GM23338 (cell line): ENCODE results near the gene RAD23A. TPM values are rescaled to one million over a fixed set of nuclear protein-coding genes. Genes with fewer than 3 reads are reported as not detected.

Experiments used
- ATAC-seq: fragments of 200-7000 bp; cut with Tn5 transposase; 3 replicates; pipeline ENCODE4 v1.9.1; 2020
- DNase-seq: peaks from one replicate; pipeline ENCODE4 v3.0.0-alpha.2; 2015; ENCODE audit warnings: low spot score
- H2AFZ ChIP-seq: fragments of 200-600 bp; sonication (generic); 2 replicates; pipeline ENCODE4 v1.8.0; 2016; ENCODE audit warnings: antibody characterized with exemption, mild to moderate bottlenecking, moderate library complexity
- H3F3A ChIP-seq: fragments of 200-600 bp; sonication (generic); replicated peaks from 2 replicates; pipeline ENCODE4 v1.8.0; 2017; ENCODE audit warnings: antibody characterized with exemption, mixed run types, low read depth
- H3K27ac ChIP-seq: fragments of 200-600 bp; sonication (generic); 2 replicates; pipeline ENCODE4 v1.6.1; 2016; ENCODE audit warnings: low read depth
- H3K27me3 ChIP-seq: fragments of 200-600 bp; sonication (generic); 2 replicates; pipeline ENCODE4 v1.8.0; 2016; ENCODE audit warnings: mild to moderate bottlenecking, mixed run types, moderate library complexity; ENCODE audit not compliant: insufficient read depth
- H3K36me3 ChIP-seq: fragments of 200-600 bp; sonication (generic); 2 replicates; pipeline ENCODE4 v1.8.0; 2016; ENCODE audit warnings: mild to moderate bottlenecking; ENCODE audit not compliant: insufficient read depth
- H3K4me1 ChIP-seq: fragments of 200-600 bp; sonication (generic); 2 replicates; pipeline ENCODE4 v1.8.0; 2016; ENCODE audit warnings: mild to moderate bottlenecking, moderate library complexity; ENCODE audit not compliant: insufficient read depth
- H3K4me2 ChIP-seq: fragments of 200-600 bp; sonication (generic); 2 replicates; pipeline ENCODE4 v1.7.1; 2017; ENCODE audit warnings: mixed run types
- H3K4me3 ChIP-seq: fragments of 200-600 bp; sonication (generic); 2 replicates; pipeline ENCODE4 v1.6.1; 2016; ENCODE audit warnings: mixed run types
- H3K79me2 ChIP-seq: fragments of 200-600 bp; sonication (generic); replicated peaks from 2 replicates; pipeline ENCODE4 v1.8.0; 2017; ENCODE audit warnings: mild to moderate bottlenecking; ENCODE audit not compliant: insufficient read depth
- H3K9me2 ChIP-seq: fragments of 200-600 bp; sonication (generic); 2 replicates; pipeline ENCODE4 v1.8.0; 2017; ENCODE audit not compliant: insufficient read depth
- H4K20me1 ChIP-seq: fragments of 200-600 bp; sonication (generic); replicated peaks from 2 replicates; pipeline ENCODE4 v1.8.0; 2017; ENCODE audit warnings: mild to moderate bottlenecking; ENCODE audit not compliant: insufficient read depth
- H3K27ac Mint-ChIP-seq: 2 replicates; pipeline ENCODE4 v1.8.0; 2020; ENCODE audit warnings: inconsistent platforms, mild to moderate bottlenecking, moderate library complexity, mixed read lengths
- H3K27me3 Mint-ChIP-seq: 3 replicates; pipeline ENCODE4 v1.8.0; 2022; ENCODE audit warnings: low read depth, mild to moderate bottlenecking, moderate library complexity, mixed read lengths, inconsistent platforms; ENCODE audit not compliant: insufficient read depth, poor library complexity
- H3K36me3 Mint-ChIP-seq: 3 replicates; pipeline ENCODE4 v1.8.0; 2021; ENCODE audit warnings: low read depth, mild to moderate bottlenecking, inconsistent platforms, moderate library complexity, mixed read lengths
- H3K4me1 Mint-ChIP-seq: 3 replicates; pipeline ENCODE4 v1.8.0; 2020; ENCODE audit warnings: mild to moderate bottlenecking, inconsistent platforms, mixed read lengths
- H3K4me3 Mint-ChIP-seq: 3 replicates; pipeline ENCODE4 v1.8.0; 2021; ENCODE audit warnings: moderate library complexity, mild to moderate bottlenecking, inconsistent platforms, mixed read lengths
- H3K9me3 Mint-ChIP-seq: 3 replicates; pipeline ENCODE4 v1.8.0; 2020; ENCODE audit warnings: moderate library complexity, mild to moderate bottlenecking, inconsistent platforms, mixed read lengths
- CREB1 ChIP-seq: fragments of 250-450 bp; sonication (Bioruptor Pico); IDR thresholded peaks from 2 replicates; pipeline ENCODE4 v1.5.0; 2020; ENCODE audit warnings: low read depth, mild to moderate bottlenecking, moderate library complexity
- EZH2 ChIP-seq: fragments of 200-600 bp; sonication (generic); IDR thresholded peaks from one replicate; pipeline ENCODE4 v1.8.0; 2017; ENCODE audit warnings: antibody characterized with exemption, mild to moderate bottlenecking, low read depth; ENCODE audit not compliant: unreplicated experiment
- NANOG ChIP-seq: IDR thresholded peaks from 2 replicates; pipeline ENCODE4 v1.6.1; 2016; ENCODE audit warnings: antibody characterized with exemption, borderline replicate concordance
- POLR2AphosphoS5 ChIP-seq: IDR thresholded peaks from 2 replicates; pipeline ENCODE4 v1.6.1; 2016; ENCODE audit warnings: antibody characterized with exemption, low read depth
- STAT1 ChIP-seq: IDR thresholded peaks from one replicate; pipeline ENCODE4 v1.6.1; 2016; ENCODE audit warnings: antibody characterized with exemption; ENCODE audit not compliant: unreplicated experiment
- polyA plus RNA-seq: library from polyadenylated mRNA; unstranded; fragments of >200 nt; fragmentation: Nextera tagmentation; extraction: Ambion mirVana; gene quantifications from 2 replicates; pipeline ENCODE4 v1.2.1, GENCODE V29; 2016
- total RNA-seq: library from RNA; depleted of rRNA; stranded (reverse); fragments of >200 nt; shearing (Covaris generic); gene quantifications from 2 replicates; pipeline ENCODE4 v1.2.3, GENCODE V29; 2014
- TF ChIP-seq, protein P1 (sequence below), 2 experiments: fragments of 200-600 bp in 1 of 2; sonication (generic) in 1 of 2; conservative IDR thresholded peaks; 2 replicates each; pipeline versions ENCODE4 v1.5.1 to v1.6.1; 2016 to 2017; ENCODE audit warnings: antibody characterized with exemption in 2 of 2, low read depth in 2 of 2, mild to moderate bottlenecking in 2 of 2, moderate library complexity in 1 of 2
- TF ChIP-seq, protein P2 (sequence below): fragments of 250-450 bp; sonication (Bioruptor Pico); IDR thresholded peaks from 2 replicates; pipeline ENCODE4 v1.5.0; 2020; ENCODE audit warnings: mild to moderate bottlenecking, moderate library complexity
- TF ChIP-seq, protein P3 (sequence below): IDR thresholded peaks from 2 replicates; pipeline ENCODE4 v1.6.1; 2016; ENCODE audit warnings: antibody characterized with exemption

The RAD23A gene
- total and polyA plus RNA-seq, 2 experiments from 2014 or later, result 69.7 to 127 TPM

DNA sequence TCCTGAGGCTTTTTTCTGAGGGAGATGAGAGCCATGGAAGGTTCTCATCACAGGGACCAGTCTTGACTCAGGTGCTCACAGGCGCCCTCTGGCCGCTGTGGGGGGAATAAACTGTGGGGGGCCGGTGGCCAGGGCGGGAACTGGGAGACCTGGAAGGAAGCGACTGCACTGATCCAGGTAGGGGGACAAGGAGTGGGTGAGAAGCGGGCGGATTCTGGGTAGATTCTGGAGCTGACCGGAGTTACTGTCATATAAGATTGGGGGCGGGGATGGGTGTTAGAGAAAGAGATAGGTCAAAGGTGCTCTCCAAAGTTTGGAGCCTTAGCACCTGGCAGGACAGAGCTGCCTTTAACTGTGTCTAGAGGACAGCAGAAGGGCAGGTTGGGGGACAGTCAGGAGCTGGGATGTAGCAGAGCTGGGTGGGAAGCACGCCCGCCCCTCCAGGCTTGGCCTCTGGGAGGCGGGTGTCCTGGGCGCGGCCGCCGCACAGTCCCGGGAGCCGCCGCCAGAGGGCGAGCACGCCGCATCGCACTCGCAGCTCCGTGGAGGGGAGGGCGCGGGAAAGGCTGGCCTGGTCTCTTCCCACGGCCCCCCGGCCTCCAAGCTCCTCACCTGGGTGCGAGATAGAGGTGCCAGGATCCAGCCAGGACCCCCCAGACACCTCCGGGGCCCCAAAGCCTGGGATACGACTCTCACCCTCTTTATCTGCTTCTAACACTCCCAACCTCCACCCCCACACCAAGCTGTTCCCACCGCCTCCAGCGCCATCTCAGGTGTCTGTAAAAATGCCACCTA lies 19.6 kb downstream of the RAD23A start:
- DNase-seq, result peak; percentile 88
- Histone ChIP-seq H3F3A (no peaks in the 10 kb centered on the region), H3K79me2 (no peaks in the 10 kb centered on the region), H3K4me2 (peak overlapping the region; percentile 88), H3K4me1 (no peaks in the 10 kb centered on the region; the same call in 1 of the 2 replicates), H3K36me3 (no peaks in the 10 kb centered on the region), H3K9me2 (no peaks in the 10 kb centered on the region), H3K27ac (peak overlapping the region; percentile 87), H3K4me3 (peak overlapping the region; percentile 60), H2AFZ (peak overlapping the region; percentile 90), H3K27me3 (no peaks in the 10 kb centered on the region), H4K20me1 (no peaks in the 10 kb centered on the region)
- H3K4me3 Mint-ChIP-seq, result peak overlapping the region; percentile 68
- peak; percentile 95 for ATAC-seq
- peaks cover 4% of the 10 kb centered on the region for H3K27me3 Mint-ChIP-seq
- TF ChIP-seq EZH2 (no peak), CREB1 (CRISPR knock-in tag) (0 out of 2 replicates have a peak, but pooled peaks have one; percentile 5), POLR2AphosphoS5 (no peak; the same call in 1 of the 2 replicates), NANOG (no peak), STAT1 (no peak)
- TF ChIP-seq, protein P1, sequence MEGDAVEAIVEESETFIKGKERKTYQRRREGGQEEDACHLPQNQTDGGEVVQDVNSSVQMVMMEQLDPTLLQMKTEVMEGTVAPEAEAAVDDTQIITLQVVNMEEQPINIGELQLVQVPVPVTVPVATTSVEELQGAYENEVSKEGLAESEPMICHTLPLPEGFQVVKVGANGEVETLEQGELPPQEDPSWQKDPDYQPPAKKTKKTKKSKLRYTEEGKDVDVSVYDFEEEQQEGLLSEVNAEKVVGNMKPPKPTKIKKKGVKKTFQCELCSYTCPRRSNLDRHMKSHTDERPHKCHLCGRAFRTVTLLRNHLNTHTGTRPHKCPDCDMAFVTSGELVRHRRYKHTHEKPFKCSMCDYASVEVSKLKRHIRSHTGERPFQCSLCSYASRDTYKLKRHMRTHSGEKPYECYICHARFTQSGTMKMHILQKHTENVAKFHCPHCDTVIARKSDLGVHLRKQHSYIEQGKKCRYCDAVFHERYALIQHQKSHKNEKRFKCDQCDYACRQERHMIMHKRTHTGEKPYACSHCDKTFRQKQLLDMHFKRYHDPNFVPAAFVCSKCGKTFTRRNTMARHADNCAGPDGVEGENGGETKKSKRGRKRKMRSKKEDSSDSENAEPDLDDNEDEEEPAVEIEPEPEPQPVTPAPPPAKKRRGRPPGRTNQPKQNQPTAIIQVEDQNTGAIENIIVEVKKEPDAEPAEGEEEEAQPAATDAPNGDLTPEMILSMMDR (conservative IDR thresholded peaks at IDR 0.05; ENCODE audit: low read depth in 2 of 2), result peak; percentile 68 to 91
- TF ChIP-seq, protein P2, sequence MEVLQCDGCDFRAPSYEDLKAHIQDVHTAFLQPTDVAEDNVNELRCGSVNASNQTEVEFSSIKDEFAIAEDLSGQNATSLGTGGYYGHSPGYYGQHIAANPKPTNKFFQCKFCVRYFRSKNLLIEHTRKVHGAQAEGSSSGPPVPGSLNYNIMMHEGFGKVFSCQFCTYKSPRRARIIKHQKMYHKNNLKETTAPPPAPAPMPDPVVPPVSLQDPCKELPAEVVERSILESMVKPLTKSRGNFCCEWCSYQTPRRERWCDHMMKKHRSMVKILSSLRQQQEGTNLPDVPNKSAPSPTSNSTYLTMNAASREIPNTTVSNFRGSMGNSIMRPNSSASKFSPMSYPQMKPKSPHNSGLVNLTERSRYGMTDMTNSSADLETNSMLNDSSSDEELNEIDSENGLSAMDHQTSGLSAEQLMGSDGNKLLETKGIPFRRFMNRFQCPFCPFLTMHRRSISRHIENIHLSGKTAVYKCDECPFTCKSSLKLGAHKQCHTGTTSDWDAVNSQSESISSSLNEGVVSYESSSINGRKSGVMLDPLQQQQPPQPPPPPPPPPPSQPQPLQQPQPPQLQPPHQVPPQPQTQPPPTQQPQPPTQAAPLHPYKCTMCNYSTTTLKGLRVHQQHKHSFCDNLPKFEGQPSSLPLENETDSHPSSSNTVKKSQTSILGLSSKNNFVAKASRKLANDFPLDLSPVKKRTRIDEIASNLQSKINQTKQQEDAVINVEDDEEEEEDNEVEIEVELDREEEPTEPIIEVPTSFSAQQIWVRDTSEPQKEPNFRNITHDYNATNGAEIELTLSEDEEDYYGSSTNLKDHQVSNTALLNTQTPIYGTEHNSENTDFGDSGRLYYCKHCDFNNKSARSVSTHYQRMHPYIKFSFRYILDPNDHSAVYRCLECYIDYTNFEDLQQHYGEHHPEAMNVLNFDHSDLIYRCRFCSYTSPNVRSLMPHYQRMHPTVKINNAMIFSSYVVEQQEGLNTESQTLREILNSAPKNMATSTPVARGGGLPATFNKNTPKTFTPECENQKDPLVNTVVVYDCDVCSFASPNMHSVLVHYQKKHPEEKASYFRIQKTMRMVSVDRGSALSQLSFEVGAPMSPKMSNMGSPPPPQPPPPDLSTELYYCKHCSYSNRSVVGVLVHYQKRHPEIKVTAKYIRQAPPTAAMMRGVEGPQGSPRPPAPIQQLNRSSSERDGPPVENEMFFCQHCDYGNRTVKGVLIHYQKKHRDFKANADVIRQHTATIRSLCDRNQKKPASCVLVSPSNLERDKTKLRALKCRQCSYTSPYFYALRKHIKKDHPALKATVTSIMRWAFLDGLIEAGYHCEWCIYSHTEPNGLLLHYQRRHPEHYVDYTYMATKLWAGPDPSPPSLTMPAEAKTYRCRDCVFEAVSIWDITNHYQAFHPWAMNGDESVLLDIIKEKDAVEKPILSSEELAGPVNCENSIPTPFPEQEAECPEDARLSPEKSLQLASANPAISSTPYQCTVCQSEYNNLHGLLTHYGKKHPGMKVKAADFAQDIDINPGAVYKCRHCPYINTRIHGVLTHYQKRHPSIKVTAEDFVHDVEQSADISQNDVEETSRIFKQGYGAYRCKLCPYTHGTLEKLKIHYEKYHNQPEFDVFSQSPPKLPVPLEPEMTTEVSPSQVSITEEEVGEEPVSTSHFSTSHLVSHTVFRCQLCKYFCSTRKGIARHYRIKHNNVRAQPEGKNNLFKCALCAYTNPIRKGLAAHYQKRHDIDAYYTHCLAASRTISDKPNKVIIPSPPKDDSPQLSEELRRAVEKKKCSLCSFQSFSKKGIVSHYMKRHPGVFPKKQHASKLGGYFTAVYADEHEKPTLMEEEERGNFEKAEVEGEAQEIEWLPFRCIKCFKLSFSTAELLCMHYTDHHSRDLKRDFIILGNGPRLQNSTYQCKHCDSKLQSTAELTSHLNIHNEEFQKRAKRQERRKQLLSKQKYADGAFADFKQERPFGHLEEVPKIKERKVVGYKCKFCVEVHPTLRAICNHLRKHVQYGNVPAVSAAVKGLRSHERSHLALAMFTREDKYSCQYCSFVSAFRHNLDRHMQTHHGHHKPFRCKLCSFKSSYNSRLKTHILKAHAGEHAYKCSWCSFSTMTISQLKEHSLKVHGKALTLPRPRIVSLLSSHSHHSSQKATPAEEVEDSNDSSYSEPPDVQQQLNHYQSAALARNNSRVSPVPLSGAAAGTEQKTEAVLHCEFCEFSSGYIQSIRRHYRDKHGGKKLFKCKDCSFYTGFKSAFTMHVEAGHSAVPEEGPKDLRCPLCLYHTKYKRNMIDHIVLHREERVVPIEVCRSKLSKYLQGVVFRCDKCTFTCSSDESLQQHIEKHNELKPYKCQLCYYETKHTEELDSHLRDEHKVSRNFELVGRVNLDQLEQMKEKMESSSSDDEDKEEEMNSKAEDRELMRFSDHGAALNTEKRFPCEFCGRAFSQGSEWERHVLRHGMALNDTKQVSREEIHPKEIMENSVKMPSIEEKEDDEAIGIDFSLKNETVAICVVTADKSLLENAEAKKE (CRISPR knock-in tag), result peak; percentile 41; the same call in 1 of the 2 replicates
- TF ChIP-seq, protein P3, sequence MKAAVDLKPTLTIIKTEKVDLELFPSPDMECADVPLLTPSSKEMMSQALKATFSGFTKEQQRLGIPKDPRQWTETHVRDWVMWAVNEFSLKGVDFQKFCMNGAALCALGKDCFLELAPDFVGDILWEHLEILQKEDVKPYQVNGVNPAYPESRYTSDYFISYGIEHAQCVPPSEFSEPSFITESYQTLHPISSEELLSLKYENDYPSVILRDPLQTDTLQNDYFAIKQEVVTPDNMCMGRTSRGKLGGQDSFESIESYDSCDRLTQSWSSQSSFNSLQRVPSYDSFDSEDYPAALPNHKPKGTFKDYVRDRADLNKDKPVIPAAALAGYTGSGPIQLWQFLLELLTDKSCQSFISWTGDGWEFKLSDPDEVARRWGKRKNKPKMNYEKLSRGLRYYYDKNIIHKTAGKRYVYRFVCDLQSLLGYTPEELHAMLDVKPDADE, result no peak
- no peaks in the 10 kb centered on the region for H3K9me3 Mint-ChIP-seq
- H3K4me1 Mint-ChIP-seq, result peaks cover 3% of the 10 kb centered on the region; the same call in 2 of the 3 replicates
- peak overlapping the region; percentile 85 for H3K27ac Mint-ChIP-seq
- no peaks in the 10 kb centered on the region for H3K36me3 Mint-ChIP-seq
